ENCODE results near the gene PDXDC1.
"Not testable (repeated sequence)": the region's sequence is repeated elsewhere in the genome, so short reads cannot be mapped to it uniquely, and the experiment has no call there.

The PDXDC1 gene

GRCh38 chr16:15015671-15016070 is 40.8 kb downstream of the PDXDC1 start:
- not testable (repeated sequence) for DNase-seq (ENCODE audit: low read depth in 2 of 2)

- DNase-seq (ENCODE audit: low read depth in 2 of 2) = not testable (repeated sequence)
Observed at GRCh38 chr16:15016354-15016753, 41.5 kb downstream of the PDXDC1 start.

- DNase-seq (ENCODE audit: low read depth in 2 of 2) = not testable (repeated sequence)
Observed at GRCh38 chr16:15016951-15017580, 42.2 kb downstream of the PDXDC1 start.

GRCh38 chr16:15021429-15021828 is 46.6 kb downstream of the PDXDC1 start:
- DNase-seq (ENCODE audit: low read depth in 2 of 2) = not testable (repeated sequence)

GRCh38 chr16:15022194-15022593 is 47.4 kb downstream of the PDXDC1 start:
- DNase-seq (ENCODE audit: low read depth in 2 of 2) = peak in 1 of 2 donors; percentile 12

GRCh38 chr16:15023381-15024077 is 48.7 kb downstream of the PDXDC1 start:
- not testable (repeated sequence) for DNase-seq (ENCODE audit: low read depth in 2 of 2)

GRCh38 chr16:15024858-15025199 is 50.0 kb downstream of the PDXDC1 start:
- not testable (repeated sequence) for DNase-seq (ENCODE audit: low read depth in 2 of 2)

- not testable (repeated sequence) for DNase-seq (ENCODE audit: low read depth in 2 of 2)
Observed at GRCh38 chr16:15025234-15025951, 50.6 kb downstream of the PDXDC1 start.

GRCh38 chr16:15027051-15027450 is 52.2 kb downstream of the PDXDC1 start:
- not testable (repeated sequence) for DNase-seq (ENCODE audit: low read depth in 2 of 2)

- not testable (repeated sequence) for DNase-seq (ENCODE audit: low read depth in 2 of 2)
Observed at GRCh38 chr16:15027503-15028344, 52.9 kb downstream of the PDXDC1 start.

- not testable (repeated sequence) for DNase-seq (ENCODE audit: low read depth in 2 of 2)
Observed at GRCh38 chr16:15028345-15028715, 53.5 kb downstream of the PDXDC1 start.

- not testable (repeated sequence) for DNase-seq (ENCODE audit: low read depth in 2 of 2)
Observed at GRCh38 chr16:15028801-15029698, 54.2 kb downstream of the PDXDC1 start.

- DNase-seq (ENCODE audit: low read depth in 2 of 2) = not testable (repeated sequence)
Observed at GRCh38 chr16:15029749-15030148, 54.9 kb downstream of the PDXDC1 start.

GRCh38 chr16:15031179-15031578 is 56.4 kb downstream of the PDXDC1 start:
- DNase-seq (ENCODE audit: low read depth in 2 of 2) = no peak

GRCh38 chr16:15031586-15031985 is 56.8 kb downstream of the PDXDC1 start:
- DNase-seq (ENCODE audit: low read depth in 2 of 2) = no peak

GRCh38 chr16:15032547-15033308 is 57.9 kb downstream of the PDXDC1 start:
- DNase-seq (ENCODE audit: low read depth in 2 of 2) = no peak

- DNase-seq (ENCODE audit: low read depth in 2 of 2) = no peak
Observed at GRCh38 chr16:15033309-15033707, 58.5 kb downstream of the PDXDC1 start.

- no peak for DNase-seq (ENCODE audit: low read depth in 2 of 2)
Observed at GRCh38 chr16:15034266-15035162, 59.7 kb downstream of the PDXDC1 start.

GRCh38 chr16:15035163-15035729 is 60.4 kb downstream of the PDXDC1 start:
- no peak for DNase-seq (ENCODE audit: low read depth in 2 of 2)

Data from stimulated activated CD4-positive, alpha-beta T cell treated with anti-CD3 and anti-CD28 coated beads, Interleukin-4, amount 100 ng/mL, for 48 hours (primary cell).